ENCODE results near the gene PDGFC. TPM values are rescaled to one million over a fixed set of nuclear protein-coding genes. Genes with fewer than 3 reads are reported as not detected.

The PDGFC gene
- total RNA-seq, 1 experiment from 2014 or later: 9.8 TPM

- no peaks in the 10 kb centered on the region for H3K79me2 ChIP-seq (ENCODE audit: insufficient read depth, low read length)
- no peak overlapping the region for H3K9ac ChIP-seq (ENCODE audit: low read length)
- H3K4me1 ChIP-seq (ENCODE audit: control insufficient read depth in 1 of 2, insufficient read depth in 2 of 2, low read length in 2 of 2): no peaks in the 10 kb centered on the region
- no peaks in the 10 kb centered on the region for H3K27me3 ChIP-seq (ENCODE audit: insufficient read depth, low read length)
- intact Hi-C loops (cut with micrococcal nuclease): no loop called here
- no TSS peak for BruUV-seq (replicated peaks)
- RAD21 ChIA-PET (ENCODE audit: low non-redundant PET in 1 of 2, low total read pairs in 2 of 2, uncharacterized antibody in 2 of 2, unreplicated experiment in 2 of 2): no interaction called here
- H3K9me3 ChIP-seq (ENCODE audit: control insufficient read depth in 1 of 2, insufficient read depth in 1 of 2, low read depth in 1 of 2, low read length in 2 of 2): no peaks in the 10 kb centered on the region
- H3K27ac ChIP-seq (ENCODE audit: low read depth, low read length): no peak overlapping the region
- CTCF ChIA-PET: no interaction called here
- no peak overlapping the region for H3K4me2 ChIP-seq (ENCODE audit: low read length)
- H3K4me3 ChIP-seq (replicated peaks in 1 of 2; ENCODE audit: low read depth in 1 of 2, low read length in 2 of 2): no peak overlapping the region
- DNase-seq (ENCODE audit: low read depth, low spot score) (no peak), ATAC-seq (no peak)
- H3K9me2 ChIP-seq (ENCODE audit: insufficient read depth): no peaks in the 10 kb centered on the region
- no peaks in the 10 kb centered on the region for H3K36me3 ChIP-seq (ENCODE audit: control insufficient read depth in 1 of 2, insufficient read depth in 2 of 2, low read length in 2 of 2)
- H2AFZ ChIP-seq (ENCODE audit: low read depth, low read length, poor library complexity, severe bottlenecking): no peak overlapping the region
- H4K20me1 ChIP-seq (ENCODE audit: insufficient read depth): no peaks in the 10 kb centered on the region
- no peak for TF ChIP-seq CEBPB (IDR thresholded peaks at IDR 0.05; ENCODE audit: low read depth)
- TF ChIP-seq EZH2 (IDR thresholded peaks at IDR 0.05): no peak
- TF ChIP-seq REST (IDR thresholded peaks at IDR 0.05; ENCODE audit: low read depth): no peak
- TF ChIP-seq CTCF (IDR thresholded peaks at IDR 0.05 in 2 of 3, conservative IDR thresholded peaks at IDR 0.05 in 1 of 3; ENCODE audit: borderline replicate concordance in 1 of 3, insufficient read depth in 1 of 3, low read depth in 2 of 3, low read length in 2 of 3): no peak
- POLR2A ChIA-PET: no interaction called here
These were observed 159.6 kb downstream of the PDGFC start for GRCh38 chr4:156811963-156812362.
